SK-N-SH treated with all-trans-retinoic acid at 6 μM for 48 hours (cell line): Measurements from ENCODE around the gene CENPO.

ENCODE experiments used
- ATAC-seq: fragments of 200-7000 bp; cut with Tn5 transposase; 3 replicates; pipeline ENCODE4 v1.9.1; 2020; ENCODE audit warnings: mild to moderate bottlenecking, moderate library complexity
- ARNTL ChIP-seq: fragments of 450-650 bp; formaldehyde crosslinking; IDR thresholded peaks from 2 replicates; pipeline ENCODE4 v1.5.0; 2020; ENCODE audit warnings: low read depth, mild to moderate bottlenecking, moderate library complexity, borderline replicate concordance
- BACH2 ChIP-seq: fragments of 250-450 bp; sonication (Bioruptor Pico); IDR thresholded peaks from 2 replicates; pipeline ENCODE4 v1.9.0; 2021; ENCODE audit warnings: mild to moderate bottlenecking, borderline replicate concordance
- CSDC2 ChIP-seq: fragments of 250-450 bp; sonication (Bioruptor Pico); IDR thresholded peaks from 2 replicates; pipeline ENCODE4 v1.5.0; 2020; ENCODE audit warnings: mild to moderate bottlenecking, moderate library complexity
- CSRNP3 ChIP-seq: fragments of 250-450 bp; sonication (Bioruptor Pico); IDR thresholded peaks from 2 replicates; pipeline ENCODE4 v1.5.1; 2021; ENCODE audit warnings: mild to moderate bottlenecking, moderate library complexity
- ESRRG ChIP-seq: fragments of 250-450 bp; sonication (Bioruptor Pico); IDR thresholded peaks from 2 replicates; pipeline ENCODE4 v1.6.1; 2021; ENCODE audit warnings: mild to moderate bottlenecking
- GLIS3 ChIP-seq: fragments of 250-450 bp; sonication (Bioruptor Pico); IDR thresholded peaks from 2 replicates; pipeline ENCODE4 v1.5.0; 2020; ENCODE audit warnings: mild to moderate bottlenecking, moderate library complexity
- PATZ1 ChIP-seq: fragments of 250-450 bp; sonication (Bioruptor Pico); IDR thresholded peaks from 2 replicates; pipeline ENCODE4 v1.8.0; 2020; ENCODE audit warnings: mild to moderate bottlenecking, moderate library complexity, borderline replicate concordance
- PPARA ChIP-seq: fragments of 250-450 bp; sonication (Bioruptor Pico); IDR thresholded peaks from 2 replicates; pipeline ENCODE4 v1.5.0; 2020; ENCODE audit warnings: mild to moderate bottlenecking, borderline replicate concordance
- RARB ChIP-seq: fragments of 250-450 bp; sonication (Bioruptor Pico); IDR thresholded peaks from 2 replicates; pipeline ENCODE4 v1.8.0; 2021; ENCODE audit warnings: mild to moderate bottlenecking, moderate library complexity
- SNAI2 ChIP-seq: fragments of 250-450 bp; sonication (Bioruptor Pico); IDR thresholded peaks from 2 replicates; pipeline ENCODE4 v1.5.0; 2020; ENCODE audit warnings: mild to moderate bottlenecking, moderate library complexity
- TCF4 ChIP-seq: fragments of 250-450 bp; sonication (Bioruptor Pico); IDR thresholded peaks from 2 replicates; pipeline ENCODE4 v1.8.0; 2021; ENCODE audit warnings: mild to moderate bottlenecking, moderate library complexity, borderline replicate concordance
- ZC3H10 ChIP-seq: fragments of 250-450 bp; sonication (Bioruptor Pico); IDR thresholded peaks from 2 replicates; pipeline ENCODE4 v1.5.1; 2021; ENCODE audit warnings: mild to moderate bottlenecking, moderate library complexity
- ZFP30 ChIP-seq: fragments of 450-650 bp; formaldehyde crosslinking; IDR thresholded peaks from 2 replicates; pipeline ENCODE4 v1.5.0; 2022; ENCODE audit warnings: mild to moderate bottlenecking, moderate library complexity
- ZNF565 ChIP-seq: fragments of 450-650 bp; formaldehyde crosslinking; conservative IDR thresholded peaks from 2 replicates; pipeline ENCODE4 v1.5.0; 2020; ENCODE audit warnings: low read depth, mild to moderate bottlenecking, moderate library complexity
- ZNF70 ChIP-seq: fragments of 450-650 bp; formaldehyde crosslinking; IDR thresholded peaks from 2 replicates; pipeline ENCODE4 v1.5.0; 2020; ENCODE audit warnings: mild to moderate bottlenecking, moderate library complexity
- ZNF8 ChIP-seq: fragments of 450-650 bp; formaldehyde crosslinking; IDR thresholded peaks from 2 replicates; pipeline ENCODE4 v1.5.0; 2020; ENCODE audit warnings: mild to moderate bottlenecking, moderate library complexity
- TF ChIP-seq, protein P1 (sequence below): fragments of 250-450 bp; sonication (Bioruptor Pico); IDR thresholded peaks from 2 replicates; pipeline ENCODE4 v1.8.0; 2021; ENCODE audit warnings: low read depth, mild to moderate bottlenecking, moderate library complexity, borderline replicate concordance
- TF ChIP-seq, protein P2 (sequence below): fragments of 250-450 bp; sonication (Bioruptor Pico); IDR thresholded peaks from 2 replicates; pipeline ENCODE4 v1.5.1; 2020; ENCODE audit warnings: low read depth, mild to moderate bottlenecking, moderate library complexity
- TF ChIP-seq, protein P3 (sequence below): fragments of 250-450 bp; sonication (Bioruptor Pico); IDR thresholded peaks from 2 replicates; pipeline ENCODE4 v1.5.0; 2020; ENCODE audit warnings: mild to moderate bottlenecking, moderate library complexity

CENPO gene

GRCh38 chr2:24768601-24769000 lies 24.6 kb upstream of the CENPO start (continued):
- TF ChIP-seq, protein P1, sequence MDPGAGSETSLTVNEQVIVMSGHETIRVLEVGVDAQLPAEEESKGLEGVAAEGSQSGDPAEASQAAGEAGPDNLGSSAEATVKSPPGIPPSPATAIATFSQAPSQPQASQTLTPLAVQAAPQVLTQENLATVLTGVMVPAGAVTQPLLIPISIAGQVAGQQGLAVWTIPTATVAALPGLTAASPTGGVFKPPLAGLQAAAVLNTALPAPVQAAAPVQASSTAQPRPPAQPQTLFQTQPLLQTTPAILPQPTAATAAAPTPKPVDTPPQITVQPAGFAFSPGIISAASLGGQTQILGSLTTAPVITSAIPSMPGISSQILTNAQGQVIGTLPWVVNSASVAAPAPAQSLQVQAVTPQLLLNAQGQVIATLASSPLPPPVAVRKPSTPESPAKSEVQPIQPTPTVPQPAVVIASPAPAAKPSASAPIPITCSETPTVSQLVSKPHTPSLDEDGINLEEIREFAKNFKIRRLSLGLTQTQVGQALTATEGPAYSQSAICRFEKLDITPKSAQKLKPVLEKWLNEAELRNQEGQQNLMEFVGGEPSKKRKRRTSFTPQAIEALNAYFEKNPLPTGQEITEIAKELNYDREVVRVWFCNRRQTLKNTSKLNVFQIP (CRISPR knock-in tag): no peak
- TF ChIP-seq ZNF565 (no peak), ZFP30 (CRISPR knock-in tag) (no peak)
- TF ChIP-seq, protein P2, sequence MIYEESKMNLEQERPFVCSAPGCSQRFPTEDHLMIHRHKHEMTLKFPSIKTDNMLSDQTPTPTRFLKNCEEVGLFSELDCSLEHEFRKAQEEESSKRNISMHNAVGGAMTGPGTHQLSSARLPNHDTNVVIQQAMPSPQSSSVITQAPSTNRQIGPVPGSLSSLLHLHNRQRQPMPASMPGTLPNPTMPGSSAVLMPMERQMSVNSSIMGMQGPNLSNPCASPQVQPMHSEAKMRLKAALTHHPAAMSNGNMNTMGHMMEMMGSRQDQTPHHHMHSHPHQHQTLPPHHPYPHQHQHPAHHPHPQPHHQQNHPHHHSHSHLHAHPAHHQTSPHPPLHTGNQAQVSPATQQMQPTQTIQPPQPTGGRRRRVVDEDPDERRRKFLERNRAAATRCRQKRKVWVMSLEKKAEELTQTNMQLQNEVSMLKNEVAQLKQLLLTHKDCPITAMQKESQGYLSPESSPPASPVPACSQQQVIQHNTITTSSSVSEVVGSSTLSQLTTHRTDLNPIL (CRISPR knock-in tag): no peak

GRCh38 chr2:24771061-24771460 lies 22.2 kb upstream of the CENPO start:
- ATAC-seq: no peak
- TF ChIP-seq CSRNP3 (CRISPR knock-in tag) (no peak), BACH2 (CRISPR knock-in tag) (no peak), RARB (CRISPR knock-in tag) (no peak), TCF4 (CRISPR knock-in tag) (no peak), ZNF565 (no peak), CSDC2 (CRISPR knock-in tag) (no peak), PPARA (no peak), ZC3H10 (CRISPR knock-in tag) (no peak), ZNF70 (CRISPR knock-in tag) (no peak), GLIS3 (CRISPR knock-in tag) (no peak), SNAI2 (CRISPR knock-in tag) (no peak), ARNTL (no peak), ZNF8 (CRISPR knock-in tag) (no peak), ZFP30 (CRISPR knock-in tag) (no peak), PATZ1 (CRISPR knock-in tag) (no peak), ESRRG (CRISPR knock-in tag) (no peak)
- TF ChIP-seq, protein P1 (CRISPR knock-in tag): no peak
- TF ChIP-seq, protein P2 (CRISPR knock-in tag): no peak
- TF ChIP-seq, protein P3, sequence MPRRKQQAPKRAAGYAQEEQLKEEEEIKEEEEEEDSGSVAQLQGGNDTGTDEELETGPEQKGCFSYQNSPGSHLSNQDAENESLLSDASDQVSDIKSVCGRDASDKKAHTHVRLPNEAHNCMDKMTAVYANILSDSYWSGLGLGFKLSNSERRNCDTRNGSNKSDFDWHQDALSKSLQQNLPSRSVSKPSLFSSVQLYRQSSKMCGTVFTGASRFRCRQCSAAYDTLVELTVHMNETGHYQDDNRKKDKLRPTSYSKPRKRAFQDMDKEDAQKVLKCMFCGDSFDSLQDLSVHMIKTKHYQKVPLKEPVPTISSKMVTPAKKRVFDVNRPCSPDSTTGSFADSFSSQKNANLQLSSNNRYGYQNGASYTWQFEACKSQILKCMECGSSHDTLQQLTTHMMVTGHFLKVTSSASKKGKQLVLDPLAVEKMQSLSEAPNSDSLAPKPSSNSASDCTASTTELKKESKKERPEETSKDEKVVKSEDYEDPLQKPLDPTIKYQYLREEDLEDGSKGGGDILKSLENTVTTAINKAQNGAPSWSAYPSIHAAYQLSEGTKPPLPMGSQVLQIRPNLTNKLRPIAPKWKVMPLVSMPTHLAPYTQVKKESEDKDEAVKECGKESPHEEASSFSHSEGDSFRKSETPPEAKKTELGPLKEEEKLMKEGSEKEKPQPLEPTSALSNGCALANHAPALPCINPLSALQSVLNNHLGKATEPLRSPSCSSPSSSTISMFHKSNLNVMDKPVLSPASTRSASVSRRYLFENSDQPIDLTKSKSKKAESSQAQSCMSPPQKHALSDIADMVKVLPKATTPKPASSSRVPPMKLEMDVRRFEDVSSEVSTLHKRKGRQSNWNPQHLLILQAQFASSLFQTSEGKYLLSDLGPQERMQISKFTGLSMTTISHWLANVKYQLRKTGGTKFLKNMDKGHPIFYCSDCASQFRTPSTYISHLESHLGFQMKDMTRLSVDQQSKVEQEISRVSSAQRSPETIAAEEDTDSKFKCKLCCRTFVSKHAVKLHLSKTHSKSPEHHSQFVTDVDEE (CRISPR knock-in tag): no peak
- TF ChIP-seq, all 23 proteins: peak for 0
